ENCODE data around the gene GARNL3.

Gene GARNL3

GRCh38 chr9:127426756-127427155 lies 162.2 kb downstream of the GARNL3 start:
- DNase-seq (ENCODE audit: low read depth, low spot score), result no peak
- Histone ChIP-seq H3K9me3 (ENCODE audit: low read depth, low read length) (no peaks in the 10 kb centered on the region), H3K9ac (ENCODE audit: insufficient read length) (no peak overlapping the region), H3K36me3 (ENCODE audit: insufficient read depth, low read length) (peaks cover 24% of the 10 kb centered on the region), H3K27ac (no peak overlapping the region), H3K4me3 (no peak overlapping the region)
- TF ChIP-seq EZH2 (IDR thresholded peaks at IDR 0.05) (no peak), POLR2AphosphoS5 (IDR thresholded peaks at IDR 0.05; ENCODE audit: borderline replicate concordance, low read depth, low read length) (no peak), FOXP2 (optimal IDR thresholded peaks at IDR 0.05; ENCODE audit: control extremely low read depth, extremely low read length, insufficient read depth) (no peak)

GRCh38 chr9:127428348-127428747 lies 163.8 kb downstream of the GARNL3 start:
- Histone ChIP-seq H3K27ac (no peak overlapping the region), H3K9me3 (ENCODE audit: low read depth, low read length) (no peaks in the 10 kb centered on the region), H3K4me3 (no peak overlapping the region), H3K36me3 (ENCODE audit: insufficient read depth, low read length) (peaks cover 29% of the 10 kb centered on the region), H3K9ac (ENCODE audit: insufficient read length) (no peak overlapping the region)
- DNase-seq (ENCODE audit: low read depth, low spot score), result no peak
- TF ChIP-seq EZH2 (IDR thresholded peaks at IDR 0.05), result no peak
- TF ChIP-seq POLR2AphosphoS5 (IDR thresholded peaks at IDR 0.05; ENCODE audit: borderline replicate concordance, low read depth, low read length), result no peak
- no peak for TF ChIP-seq FOXP2 (optimal IDR thresholded peaks at IDR 0.05; ENCODE audit: control extremely low read depth, extremely low read length, insufficient read depth)

GRCh38 chr9:127430415-127430814 lies 165.8 kb downstream of the GARNL3 start:
- no peak overlapping the region for H3K4me3 ChIP-seq
- DNase-seq (ENCODE audit: low read depth, low spot score), result no peak
- H3K9ac ChIP-seq (ENCODE audit: insufficient read length), result no peak overlapping the region
- TF ChIP-seq FOXP2 (optimal IDR thresholded peaks at IDR 0.05; ENCODE audit: control extremely low read depth, extremely low read length, insufficient read depth), result no peak
- no peak for TF ChIP-seq EZH2 (IDR thresholded peaks at IDR 0.05)
- TF ChIP-seq POLR2AphosphoS5 (IDR thresholded peaks at IDR 0.05; ENCODE audit: borderline replicate concordance, low read depth, low read length), result no peak
- H3K9me3 ChIP-seq (ENCODE audit: low read depth, low read length), result no peaks in the 10 kb centered on the region
- H3K27ac ChIP-seq, result no peak overlapping the region
- peaks cover 50% of the 10 kb centered on the region for H3K36me3 ChIP-seq (ENCODE audit: insufficient read depth, low read length)

- TF ChIP-seq POLR2AphosphoS5 (IDR thresholded peaks at IDR 0.05; ENCODE audit: borderline replicate concordance, low read depth, low read length), result no peak
- no peak for TF ChIP-seq FOXP2 (optimal IDR thresholded peaks at IDR 0.05; ENCODE audit: control extremely low read depth, extremely low read length, insufficient read depth)
- TF ChIP-seq EZH2 (IDR thresholded peaks at IDR 0.05), result no peak
- no peaks in the 10 kb centered on the region for H3K9me3 ChIP-seq (ENCODE audit: low read depth, low read length)
These were observed 173.1 kb downstream of the GARNL3 start for GRCh38 chr9:127437497-127438264.

GRCh38 chr9:127438394-127438793 lies 173.8 kb downstream of the GARNL3 start:
- Histone ChIP-seq H3K27ac (no peak overlapping the region), H3K9me3 (ENCODE audit: low read depth, low read length) (no peaks in the 10 kb centered on the region), H3K9ac (ENCODE audit: insufficient read length) (no peak overlapping the region), H3K4me3 (no peak overlapping the region), H3K36me3 (ENCODE audit: insufficient read depth, low read length) (peaks cover 82% of the 10 kb centered on the region)
- TF ChIP-seq EZH2 (IDR thresholded peaks at IDR 0.05), result no peak
- TF ChIP-seq POLR2AphosphoS5 (IDR thresholded peaks at IDR 0.05; ENCODE audit: borderline replicate concordance, low read depth, low read length), result no peak
- no peak for TF ChIP-seq FOXP2 (optimal IDR thresholded peaks at IDR 0.05; ENCODE audit: control extremely low read depth, extremely low read length, insufficient read depth)
- no peak for DNase-seq (ENCODE audit: low read depth, low spot score)

More at GRCh38 chr9:127437497-127438264, 173.1 kb downstream of the GARNL3 start:
- Histone ChIP-seq H3K4me3 (no peak overlapping the region), H3K9ac (ENCODE audit: insufficient read length) (no peak overlapping the region), H3K27ac (no peak overlapping the region), H3K36me3 (ENCODE audit: insufficient read depth, low read length) (peaks cover 83% of the 10 kb centered on the region)
- no peak for DNase-seq (ENCODE audit: low read depth, low spot score)
